HG02981 (cell line): ENCODE results near the gene SCAPER.

Experiments
- ATAC-seq: cut with Tn5 transposase; IDR thresholded peaks from one replicate; pipeline ENCODE4 v1.9.1; 2021; ENCODE audit warnings: mild to moderate bottlenecking, moderate library complexity; ENCODE audit not compliant: unreplicated experiment

Gene SCAPER, protein sequence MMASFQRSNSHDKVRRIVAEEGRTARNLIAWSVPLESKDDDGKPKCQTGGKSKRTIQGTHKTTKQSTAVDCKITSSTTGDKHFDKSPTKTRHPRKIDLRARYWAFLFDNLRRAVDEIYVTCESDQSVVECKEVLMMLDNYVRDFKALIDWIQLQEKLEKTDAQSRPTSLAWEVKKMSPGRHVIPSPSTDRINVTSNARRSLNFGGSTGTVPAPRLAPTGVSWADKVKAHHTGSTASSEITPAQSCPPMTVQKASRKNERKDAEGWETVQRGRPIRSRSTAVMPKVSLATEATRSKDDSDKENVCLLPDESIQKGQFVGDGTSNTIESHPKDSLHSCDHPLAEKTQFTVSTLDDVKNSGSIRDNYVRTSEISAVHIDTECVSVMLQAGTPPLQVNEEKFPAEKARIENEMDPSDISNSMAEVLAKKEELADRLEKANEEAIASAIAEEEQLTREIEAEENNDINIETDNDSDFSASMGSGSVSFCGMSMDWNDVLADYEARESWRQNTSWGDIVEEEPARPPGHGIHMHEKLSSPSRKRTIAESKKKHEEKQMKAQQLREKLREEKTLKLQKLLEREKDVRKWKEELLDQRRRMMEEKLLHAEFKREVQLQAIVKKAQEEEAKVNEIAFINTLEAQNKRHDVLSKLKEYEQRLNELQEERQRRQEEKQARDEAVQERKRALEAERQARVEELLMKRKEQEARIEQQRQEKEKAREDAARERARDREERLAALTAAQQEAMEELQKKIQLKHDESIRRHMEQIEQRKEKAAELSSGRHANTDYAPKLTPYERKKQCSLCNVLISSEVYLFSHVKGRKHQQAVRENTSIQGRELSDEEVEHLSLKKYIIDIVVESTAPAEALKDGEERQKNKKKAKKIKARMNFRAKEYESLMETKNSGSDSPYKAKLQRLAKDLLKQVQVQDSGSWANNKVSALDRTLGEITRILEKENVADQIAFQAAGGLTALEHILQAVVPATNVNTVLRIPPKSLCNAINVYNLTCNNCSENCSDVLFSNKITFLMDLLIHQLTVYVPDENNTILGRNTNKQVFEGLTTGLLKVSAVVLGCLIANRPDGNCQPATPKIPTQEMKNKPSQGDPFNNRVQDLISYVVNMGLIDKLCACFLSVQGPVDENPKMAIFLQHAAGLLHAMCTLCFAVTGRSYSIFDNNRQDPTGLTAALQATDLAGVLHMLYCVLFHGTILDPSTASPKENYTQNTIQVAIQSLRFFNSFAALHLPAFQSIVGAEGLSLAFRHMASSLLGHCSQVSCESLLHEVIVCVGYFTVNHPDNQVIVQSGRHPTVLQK (N-terminal part only)

GRCh38 chr15:76905013-76905839 is at the start of gene SCAPER:
Gene SCAPER, minus strand, starts transcription at chr15:76905340. Its CDS starts 21,523 bp downstream, at chr15:76883817.
- ATAC-seq, result peak; percentile 79

- no peak for ATAC-seq
These were observed 49.6 kb upstream of the SCAPER start for GRCh38 chr15:76954744-76955143.

GRCh38 chr15:76953913-76954312 is 48.8 kb upstream of the SCAPER start:
- no peak for ATAC-seq

- ATAC-seq, result no peak
These were observed 46.1 kb upstream of the SCAPER start for GRCh38 chr15:76951220-76951619.

DNA sequence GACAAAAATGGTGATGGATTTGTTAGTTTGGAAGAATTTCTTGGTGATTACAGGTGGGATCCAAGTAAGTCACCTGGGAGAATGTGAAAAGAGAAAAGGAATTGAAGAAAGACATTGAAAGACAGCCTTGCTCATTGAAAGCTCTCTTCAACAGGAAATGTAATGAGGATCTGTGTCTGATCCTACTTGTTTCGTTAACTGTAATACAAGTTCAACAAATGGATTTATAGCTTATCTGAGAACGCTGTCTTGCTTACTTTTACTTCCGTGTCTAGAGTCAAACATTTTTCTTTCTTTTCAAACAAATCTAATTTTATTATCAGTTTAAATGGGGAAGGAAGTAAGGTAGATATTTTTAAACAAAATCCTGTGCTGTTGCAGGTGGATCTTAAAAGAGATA is 42.3 kb upstream of the SCAPER start:
- no peak for ATAC-seq

- ATAC-seq, result no peak
These were observed 40.5 kb upstream of the SCAPER start for GRCh38 chr15:76945494-76946093.

GRCh38 chr15:76942331-76942730 is 37.2 kb upstream of the SCAPER start:
- ATAC-seq, result no peak

DNA sequence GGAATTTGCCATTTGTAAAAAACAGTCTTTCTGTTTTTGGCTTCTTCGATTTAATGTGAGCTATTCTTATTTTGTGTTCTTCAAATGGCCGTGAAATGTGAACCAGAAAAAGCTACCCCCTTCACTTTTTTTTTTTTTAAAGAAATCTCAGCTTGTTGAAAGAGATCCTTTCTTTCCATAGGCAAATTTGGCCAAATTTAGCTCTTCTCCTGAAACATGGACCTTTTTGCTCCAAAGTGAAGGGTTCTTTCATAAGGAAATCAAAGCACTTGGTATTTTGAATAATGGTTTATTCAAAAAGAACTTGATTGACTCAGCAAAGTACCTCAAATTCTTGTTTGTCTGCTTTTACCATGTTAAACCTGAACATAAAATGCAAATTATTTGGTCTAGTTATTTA is 36.5 kb upstream of the SCAPER start:
- ATAC-seq, result no peak

DNA sequence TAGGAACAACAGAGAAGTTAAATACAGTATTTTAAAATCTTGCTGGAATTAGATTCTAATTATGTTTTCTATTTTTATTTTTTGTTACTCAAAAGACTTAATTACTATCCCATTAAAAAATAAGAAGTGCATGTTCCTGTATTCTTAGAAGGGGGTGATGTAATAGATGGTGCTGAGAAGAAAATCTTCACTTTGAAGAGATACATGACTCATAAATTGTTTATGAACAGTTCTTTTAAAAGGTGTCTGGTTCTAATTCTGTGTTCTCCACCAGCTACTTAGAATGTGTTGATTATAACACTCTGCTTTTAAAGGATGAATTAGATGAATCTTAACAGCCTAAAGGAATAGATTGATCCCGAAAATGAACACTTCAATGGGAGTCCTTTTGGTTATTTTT is 34.6 kb upstream of the SCAPER start:
- no peak for ATAC-seq

DNA sequence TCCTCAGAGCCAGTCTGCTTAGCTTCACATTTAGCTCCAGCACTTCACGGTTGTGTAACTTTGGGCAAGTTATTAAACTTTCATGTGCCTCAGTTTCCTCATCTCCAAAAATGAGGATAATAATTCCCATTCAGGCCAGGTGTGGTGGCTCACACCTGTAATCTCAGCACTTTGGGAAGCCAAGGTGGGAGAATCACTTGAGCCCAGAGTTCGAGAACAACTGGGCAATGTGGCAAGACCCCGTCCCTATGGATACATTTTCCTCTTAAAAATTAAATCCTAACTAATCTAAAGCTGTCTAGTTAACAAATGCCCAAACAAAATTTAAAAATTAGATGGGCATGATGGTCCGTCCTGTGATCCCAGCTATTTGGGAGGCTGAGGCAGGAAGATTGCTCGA is 33.6 kb upstream of the SCAPER start:
- no peak for ATAC-seq

DNA sequence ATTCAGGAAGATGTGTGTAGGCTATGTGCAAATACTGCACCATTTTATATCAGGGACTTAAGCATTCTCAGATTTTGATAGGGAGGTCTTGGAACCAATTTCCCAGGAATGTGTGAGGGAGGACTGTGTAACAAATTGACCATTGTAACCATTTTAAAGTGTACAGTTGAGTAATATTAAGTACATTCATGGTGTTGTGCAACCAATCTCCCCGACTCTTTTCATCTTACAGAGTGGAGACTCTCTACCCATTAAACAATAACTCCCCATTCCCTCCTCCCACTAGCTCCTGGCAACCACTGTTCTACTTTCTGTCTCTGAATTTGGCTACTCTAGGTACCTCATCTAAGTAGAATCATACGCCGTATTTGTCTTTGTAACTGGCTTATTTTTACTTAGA is 31.5 kb upstream of the SCAPER start:
- no peak for ATAC-seq

DNA sequence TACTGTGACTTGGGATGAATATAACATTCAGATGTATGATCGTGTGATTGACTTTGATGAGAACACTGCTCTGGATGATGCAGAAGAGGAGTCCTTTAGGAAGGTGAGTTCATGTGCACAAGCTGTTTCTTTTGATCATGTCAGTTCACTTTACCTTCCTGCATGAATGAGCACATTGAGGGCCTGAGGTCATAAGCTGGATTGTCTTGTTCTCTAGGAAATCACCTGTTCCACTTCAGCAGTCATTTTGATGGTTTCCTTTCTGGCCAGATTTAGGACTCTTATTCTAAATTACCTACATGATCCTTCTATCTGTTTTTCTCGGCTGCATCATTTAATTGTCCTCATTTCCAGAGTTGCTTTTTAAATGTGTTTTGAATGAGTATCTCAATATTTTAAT is 30.5 kb upstream of the SCAPER start:
- ATAC-seq, result no peak

DNA sequence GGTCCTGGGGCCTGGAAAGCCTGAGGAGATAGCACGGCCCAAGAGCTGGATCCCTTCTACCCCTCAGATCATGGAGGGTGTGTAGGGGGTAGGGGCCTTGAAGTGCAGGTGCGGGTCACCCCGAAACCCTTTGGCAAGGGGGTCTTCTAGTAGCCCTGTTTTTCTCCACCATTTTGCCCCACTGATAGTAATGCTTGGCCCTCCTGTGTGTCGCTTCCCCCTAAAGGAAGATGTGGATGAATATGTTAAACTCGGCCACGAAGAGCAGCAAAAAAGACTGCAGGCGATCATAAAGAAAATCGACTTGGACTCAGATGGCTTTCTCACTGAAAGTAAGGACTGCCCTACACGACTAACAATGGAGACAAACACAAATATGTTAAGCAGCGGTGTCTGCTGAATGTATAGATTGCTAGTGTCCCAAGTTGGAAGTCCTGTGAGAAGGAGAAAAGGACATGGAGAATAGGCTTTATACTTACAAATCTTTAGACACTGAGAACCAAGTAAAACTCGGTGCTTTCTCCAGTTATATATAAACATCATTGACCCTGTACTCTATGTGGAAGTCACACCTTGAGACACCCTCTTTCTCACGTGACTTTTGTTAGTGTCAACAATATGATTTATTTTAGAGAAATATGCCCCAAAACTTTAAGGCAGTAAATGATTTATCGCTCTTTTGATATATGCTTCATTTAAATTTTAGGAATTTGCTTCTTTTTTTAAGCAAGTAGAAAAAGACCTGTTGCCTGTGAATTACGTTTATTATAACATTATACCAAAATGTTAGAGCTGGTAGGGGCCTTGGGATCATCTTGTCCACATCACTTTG is 27.2 kb upstream of the SCAPER start:
- ATAC-seq, result no peak

DNA sequence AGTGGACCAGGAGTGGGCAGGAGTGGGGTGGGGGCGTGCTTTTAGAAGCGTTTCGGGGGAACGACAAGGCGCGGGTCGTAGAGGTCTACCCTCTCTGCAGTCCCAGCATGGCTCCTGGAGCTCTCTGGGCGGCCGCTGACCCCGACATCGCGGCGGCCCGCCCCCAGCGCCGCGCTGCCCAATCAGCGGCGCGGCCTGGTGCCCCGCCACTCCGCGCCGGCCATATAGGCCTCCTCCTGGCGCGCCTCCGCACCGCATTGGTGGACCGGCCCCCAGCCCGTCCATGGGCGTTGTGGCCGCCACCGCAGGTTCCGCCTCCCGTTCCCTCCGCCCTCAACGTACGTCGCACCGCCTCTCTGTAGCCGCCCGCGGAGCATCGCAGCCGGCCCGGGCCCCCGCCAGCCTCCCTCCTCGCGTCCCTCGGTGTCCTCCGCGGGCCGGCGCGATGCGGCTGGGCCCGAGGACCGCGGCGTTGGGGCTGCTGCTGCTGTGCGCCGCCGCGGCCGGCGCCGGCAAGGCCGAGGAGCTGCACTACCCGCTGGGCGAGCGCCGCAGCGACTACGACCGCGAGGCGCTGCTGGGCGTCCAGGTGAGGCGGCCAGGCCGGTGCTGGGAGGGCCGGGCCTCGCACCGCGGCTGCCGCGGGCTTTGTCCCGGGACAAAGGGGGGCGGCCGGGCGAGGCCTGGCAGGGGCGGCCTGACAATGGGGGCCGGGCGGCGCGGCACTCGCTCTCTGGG is 26.4 kb upstream of the SCAPER start, which contains the start of gene RCN2:
RCN2 (plus strand) TSS at position 353 of the 738 bp plus-strand sequence; CDS start at position 446, 93 bp downstream.
- peak; percentile 98 for ATAC-seq

GRCh38 chr15:76930831-76931396 is 25.8 kb upstream of the SCAPER start:
- no peak for ATAC-seq

GRCh38 chr15:76929011-76929760 is 24.0 kb upstream of the SCAPER start:
- no peak for ATAC-seq

GRCh38 chr15:76928201-76928600 is 23.1 kb upstream of the SCAPER start:
- no peak for ATAC-seq
